Trophoblast cell (in vitro differentiated cells and primary cell): Measurements from ENCODE around the gene TMEM213.

Experiments
- DNase-seq, 2 donors: peaks; one replicate each; pipeline ENCODE4 v3.0.0-alpha.2; 2016
- H2AFZ ChIP-seq: 2 replicates; pipeline ENCODE4 v1.6.1; 2013; ENCODE audit warnings: low read length, moderate library complexity, mild to moderate bottlenecking; ENCODE audit not compliant: insufficient read depth, poor library complexity
- H2AK5ac ChIP-seq: 2 replicates; pipeline ENCODE4 v1.6.1; 2013; ENCODE audit warnings: mild to moderate bottlenecking, low read length
- H2BK120ac ChIP-seq: 2 replicates; pipeline ENCODE4 v1.6.1; 2013; ENCODE audit warnings: low read length, mild to moderate bottlenecking, moderate library complexity; ENCODE audit not compliant: insufficient read depth, poor library complexity
- H2BK12ac ChIP-seq: 2 replicates; pipeline ENCODE4 v1.6.1; 2013; ENCODE audit warnings: mild to moderate bottlenecking, low read length, moderate library complexity
- H2BK5ac ChIP-seq: 2 replicates; pipeline ENCODE4 v1.6.1; 2013; ENCODE audit warnings: low read length, low read depth, moderate library complexity, mild to moderate bottlenecking; ENCODE audit not compliant: poor library complexity
- H3K14ac ChIP-seq: 2 replicates; pipeline ENCODE4 v1.6.1; 2013; ENCODE audit warnings: mild to moderate bottlenecking, low read length
- H3K18ac ChIP-seq: 2 replicates; pipeline ENCODE4 v1.6.1; 2013; ENCODE audit warnings: mild to moderate bottlenecking, low read length
- H3K23ac ChIP-seq: 2 replicates; pipeline ENCODE4 v1.6.1; 2013; ENCODE audit warnings: low read length
- H3K27ac ChIP-seq: 2 replicates; pipeline ENCODE4 v1.5.1; 2013; ENCODE audit warnings: low read depth, mild to moderate bottlenecking, inconsistent platforms, low read length, moderate library complexity
- H3K27me3 ChIP-seq: 2 replicates; pipeline ENCODE4 v1.6.1; 2013; ENCODE audit warnings: inconsistent platforms, mild to moderate bottlenecking, low read length, moderate library complexity; ENCODE audit not compliant: insufficient read depth
- H3K36me3 ChIP-seq, 2 experiments: 1 replicate in 1 of 2; 2 replicates in 1 of 2; pipeline ENCODE4 v1.6.1; 2013; ENCODE audit warnings: low read length in 2 of 2, mild to moderate bottlenecking in 2 of 2, moderate library complexity in 1 of 2; ENCODE audit not compliant: insufficient read depth in 2 of 2, control insufficient read depth in 1 of 2
- H3K4ac ChIP-seq: 2 replicates; pipeline ENCODE4 v1.6.1; 2013; ENCODE audit warnings: low read depth, mild to moderate bottlenecking, low read length, moderate library complexity
- H3K4me1 ChIP-seq, 2 experiments: 1 replicate in 1 of 2; 2 replicates in 1 of 2; pipeline ENCODE4 v1.6.1; 2013; ENCODE audit warnings: low read length in 2 of 2, mild to moderate bottlenecking in 2 of 2, moderate library complexity in 1 of 2; ENCODE audit not compliant: insufficient read depth in 2 of 2, control insufficient read depth in 1 of 2
- H3K4me2 ChIP-seq: 2 replicates; pipeline ENCODE4 v1.6.1; 2013; ENCODE audit warnings: inconsistent platforms, mild to moderate bottlenecking, low read length, moderate library complexity
- H3K4me3 ChIP-seq: 2 replicates; pipeline ENCODE4 v1.5.1; 2013; ENCODE audit warnings: mild to moderate bottlenecking, low read depth, low read length, inconsistent platforms
- H3K79me1 ChIP-seq: one replicate; pipeline ENCODE4 v1.6.1; 2013; ENCODE audit warnings: low read length
- H3K79me2 ChIP-seq: 2 replicates; pipeline ENCODE4 v1.6.1; 2013; ENCODE audit warnings: low read length, mild to moderate bottlenecking; ENCODE audit not compliant: control insufficient read depth, insufficient read depth, poor library complexity
- H3K9ac ChIP-seq: 2 replicates; pipeline ENCODE4 v1.6.1; 2013; ENCODE audit warnings: mild to moderate bottlenecking, low read length
- H3K9me3 ChIP-seq: 2 replicates; pipeline ENCODE4 v1.6.1; 2013; ENCODE audit warnings: low read depth, mild to moderate bottlenecking, control low read depth, inconsistent platforms, low read length; ENCODE audit not compliant: insufficient read depth
- H4K12ac ChIP-seq: 2 replicates; pipeline ENCODE4 v1.6.1; 2013; ENCODE audit warnings: low read depth, mild to moderate bottlenecking, low read length, moderate library complexity
- H4K8ac ChIP-seq: 2 replicates; pipeline ENCODE4 v1.6.1; 2013; ENCODE audit warnings: low read depth, mild to moderate bottlenecking, low read length, moderate library complexity
- H4K91ac ChIP-seq: one replicate; pipeline ENCODE4 v1.6.1; 2013; ENCODE audit warnings: low read depth, mild to moderate bottlenecking, low read length, moderate library complexity
- WGBS: extraction: QIAGEN DNeasy Blood & Tissue Kit; methylation state at CpG from one replicate; pipeline ENCODE4 v1.1.7; 2013; ENCODE audit warnings: missing lambda C conversion rate; ENCODE audit not compliant: insufficient read length, insufficient coverage; ENCODE audit errors: extremely low coverage; 5-methylcytosine and 5-hydroxymethylcytosine counted together

The TMEM213 gene

DNA sequence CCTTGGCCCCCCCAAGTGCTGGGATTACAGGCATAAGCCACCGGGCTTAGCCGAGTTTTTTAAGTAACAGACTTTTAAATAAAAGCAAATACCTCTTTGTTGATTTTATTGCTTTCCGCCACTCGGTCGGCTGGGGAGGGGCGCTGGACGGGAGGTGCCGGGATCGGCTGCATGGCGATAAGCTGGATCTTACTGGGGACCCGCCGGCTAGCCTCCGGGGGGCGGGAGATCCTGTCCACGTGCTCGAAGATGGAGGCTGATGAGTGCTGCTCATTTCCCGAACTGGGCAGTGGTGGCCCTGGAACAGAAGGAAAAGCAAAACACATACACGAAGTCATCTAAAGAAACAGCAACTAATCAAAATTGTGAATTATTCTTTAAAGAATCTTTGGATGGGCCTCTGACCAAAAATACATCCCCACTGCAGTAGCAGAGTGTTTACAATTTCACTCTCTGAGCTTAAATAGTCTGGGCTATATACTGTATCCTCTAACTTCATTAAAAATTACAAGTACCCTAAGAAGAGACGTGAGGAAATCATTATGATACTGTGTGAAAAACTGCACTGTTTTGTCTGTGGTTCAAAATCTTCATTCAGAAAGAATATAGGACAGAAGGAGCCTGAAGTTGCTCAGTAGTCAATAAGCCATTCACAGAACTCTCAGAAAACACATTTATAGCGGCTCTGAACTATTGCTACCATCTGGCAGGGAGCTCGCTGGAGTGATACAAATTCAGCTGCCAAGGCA is 73.4 kb downstream of the TMEM213 start:
- no peaks in the 10 kb centered on the region for H3K4me1 ChIP-seq
- no peak overlapping the region for H3K9ac ChIP-seq
- no peak overlapping the region for H3K4me2 ChIP-seq
- H3K79me1 ChIP-seq = no peaks in the 10 kb centered on the region
- H3K9me3 ChIP-seq = no peaks in the 10 kb centered on the region
- H3K36me3 ChIP-seq = peaks cover 35 to 39% of the 10 kb centered on the region in 2 experiments
- H3K23ac ChIP-seq = no peak overlapping the region
- H3K18ac ChIP-seq = no peak overlapping the region
- H4K8ac ChIP-seq = no peak overlapping the region
- H2AFZ ChIP-seq = no peak overlapping the region
- no peaks in the 10 kb centered on the region for H3K27me3 ChIP-seq
- no peak overlapping the region for H3K4me3 ChIP-seq
- H2AK5ac ChIP-seq = no peak overlapping the region
- H2BK5ac ChIP-seq = no peak overlapping the region
- no peaks in the 10 kb centered on the region for H3K79me2 ChIP-seq
- WGBS = no CpG with 5 or more reads among the region's 21 CpGs
- no peak overlapping the region for H3K14ac ChIP-seq
- H4K12ac ChIP-seq = no peak overlapping the region
- DNase-seq = no peak
- H2BK120ac ChIP-seq = no peak overlapping the region
- H2BK12ac ChIP-seq = no peak overlapping the region
- no peak overlapping the region for H4K91ac ChIP-seq
- no peak overlapping the region for H3K27ac ChIP-seq
- H3K4ac ChIP-seq = no peak overlapping the region

DNA sequence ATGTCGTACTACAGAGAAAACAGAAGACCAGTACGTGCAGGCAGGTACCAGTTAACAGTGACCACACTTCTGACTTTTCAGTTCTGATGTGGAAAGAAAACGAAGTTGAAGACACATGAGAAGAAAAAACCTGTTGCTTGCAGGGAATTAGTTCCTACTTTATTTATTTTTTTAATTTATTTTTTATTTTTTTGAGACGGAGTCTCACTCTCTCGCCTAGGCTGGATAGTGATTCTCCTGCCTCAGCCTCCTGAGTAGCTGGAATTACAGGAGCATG is 74.0 kb downstream of the TMEM213 start:
- DNase-seq = no peak

DNA sequence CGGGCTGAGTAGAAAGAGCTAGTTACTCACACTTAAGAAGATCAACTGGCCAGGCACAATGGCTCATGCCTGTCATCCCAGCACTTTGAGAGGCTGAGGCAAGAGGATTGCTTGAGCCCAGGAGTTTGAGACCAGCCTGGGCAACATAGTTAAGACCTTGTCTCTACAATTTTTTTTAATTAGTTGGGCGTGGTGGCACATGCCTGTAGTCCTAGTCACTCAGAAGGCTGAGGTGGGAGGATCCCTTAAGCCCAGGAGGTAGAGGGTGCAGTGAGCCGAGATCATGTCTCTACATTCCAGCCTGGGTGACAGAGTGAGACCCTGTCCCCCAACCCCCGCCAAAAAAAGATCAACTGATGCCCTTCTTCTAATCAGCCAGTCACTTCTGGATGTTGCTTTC is 74.8 kb downstream of the TMEM213 start:
- H2BK12ac ChIP-seq = no peak overlapping the region
- no peak overlapping the region for H3K4me2 ChIP-seq
- no peak overlapping the region for H3K23ac ChIP-seq
- H2BK5ac ChIP-seq = no peak overlapping the region
- no peak overlapping the region for H3K4me3 ChIP-seq
- WGBS = no CpG with 5 or more reads among the region's 4 CpGs
- no peak overlapping the region for H3K9ac ChIP-seq
- no peaks in the 10 kb centered on the region for H3K79me2 ChIP-seq
- H2BK120ac ChIP-seq = no peak overlapping the region
- H2AFZ ChIP-seq = no peak overlapping the region
- no peak overlapping the region for H3K14ac ChIP-seq
- H3K4ac ChIP-seq = no peak overlapping the region
- no peaks in the 10 kb centered on the region for H3K9me3 ChIP-seq
- H3K4me1 ChIP-seq = no peaks in the 10 kb centered on the region
- H4K12ac ChIP-seq = no peak overlapping the region
- no peak overlapping the region for H4K8ac ChIP-seq
- H3K79me1 ChIP-seq = no peaks in the 10 kb centered on the region
- no peak overlapping the region for H3K27ac ChIP-seq
- H3K27me3 ChIP-seq = no peaks in the 10 kb centered on the region
- H2AK5ac ChIP-seq = no peak overlapping the region
- no peak overlapping the region for H4K91ac ChIP-seq
- H3K36me3 ChIP-seq = peaks cover 31 to 34% of the 10 kb centered on the region in 2 experiments
- H3K18ac ChIP-seq = no peak overlapping the region
- peak; percentile 81 to 85 for DNase-seq

More for the DNA sequence above, 74.0 kb downstream of the TMEM213 start:
- H3K36me3 ChIP-seq = peaks cover 32 to 37% of the 10 kb centered on the region in 2 experiments
- no peak overlapping the region for H2BK12ac ChIP-seq
- H3K79me2 ChIP-seq = no peaks in the 10 kb centered on the region
- H3K27ac ChIP-seq = no peak overlapping the region
- H3K9ac ChIP-seq = no peak overlapping the region
- H4K12ac ChIP-seq = no peak overlapping the region
- H3K9me3 ChIP-seq = no peaks in the 10 kb centered on the region
- H3K4me1 ChIP-seq = no peaks in the 10 kb centered on the region
- no peak overlapping the region for H4K8ac ChIP-seq
- no peaks in the 10 kb centered on the region for H3K27me3 ChIP-seq
- H3K23ac ChIP-seq = no peak overlapping the region
- H4K91ac ChIP-seq = no peak overlapping the region
- no peak overlapping the region for H3K14ac ChIP-seq
- no peak overlapping the region for H2BK5ac ChIP-seq
- no peak overlapping the region for H3K4me2 ChIP-seq
- no peak overlapping the region for H3K4me3 ChIP-seq
- H3K79me1 ChIP-seq = no peaks in the 10 kb centered on the region
- no peak overlapping the region for H2AK5ac ChIP-seq
- H2AFZ ChIP-seq = no peak overlapping the region
- WGBS = no CpG with 5 or more reads among the region's 5 CpGs
- H3K4ac ChIP-seq = no peak overlapping the region
- H2BK120ac ChIP-seq = no peak overlapping the region
- no peak overlapping the region for H3K18ac ChIP-seq

DNA sequence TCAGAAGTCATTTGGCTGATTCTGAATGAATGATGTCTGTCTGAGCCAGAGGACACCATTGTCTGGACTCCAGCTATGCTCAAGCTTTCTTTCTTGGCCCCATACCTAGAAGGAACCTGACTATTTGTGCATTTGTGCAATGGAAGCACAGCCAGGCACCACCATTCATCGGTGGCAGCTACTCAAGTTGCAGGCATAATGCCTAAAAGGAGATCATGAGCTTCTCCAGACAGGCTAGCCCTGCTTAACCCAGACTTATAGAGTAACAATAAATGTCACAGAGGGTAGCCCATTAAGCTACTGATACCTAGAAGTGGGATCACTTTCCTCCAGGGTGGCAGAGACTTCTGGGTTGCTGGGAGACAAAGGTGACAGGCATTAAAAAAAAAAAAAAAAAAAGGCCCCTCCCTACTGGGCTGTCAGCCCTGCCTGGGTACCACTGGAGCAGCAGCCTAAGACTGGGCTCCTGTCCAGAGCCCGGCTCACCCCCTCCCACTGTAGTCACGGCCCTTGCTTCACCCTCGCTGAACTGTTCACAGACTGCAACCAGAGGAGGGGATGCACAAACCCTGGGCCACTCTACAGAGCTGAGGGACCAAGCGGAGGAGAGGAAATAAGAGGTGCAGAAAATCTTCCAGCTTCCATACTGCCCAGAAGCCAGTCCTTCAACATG is 75.6 kb downstream of the TMEM213 start:
- Histone ChIP-seq H3K4me3 (no peak overlapping the region), H2BK5ac (no peak overlapping the region), H3K27ac (no peak overlapping the region), H3K36me3 (peaks cover 27 to 33% of the 10 kb centered on the region in 2 experiments), H3K9ac (no peak overlapping the region), H3K79me2 (no peaks in the 10 kb centered on the region), H2AFZ (no peak overlapping the region), H4K91ac (no peak overlapping the region), H3K4me2 (no peak overlapping the region), H3K14ac (no peak overlapping the region), H4K8ac (no peak overlapping the region), H2BK120ac (no peak overlapping the region), H3K4ac (no peak overlapping the region), H2BK12ac (no peak overlapping the region), H3K18ac (no peak overlapping the region), H3K9me3 (no peaks in the 10 kb centered on the region), H3K4me1 (no peaks in the 10 kb centered on the region), H2AK5ac (no peak overlapping the region), H4K12ac (no peak overlapping the region), H3K79me1 (no peaks in the 10 kb centered on the region), H3K23ac (no peak overlapping the region), H3K27me3 (no peaks in the 10 kb centered on the region)
- no peak for DNase-seq
- no CpG with 5 or more reads among the region's 5 CpGs for WGBS
